SU-DHL-6 (cell line): Measurements from ENCODE around the gene SRSF1.
A peak's percentile ranks its signal among the peaks of the same experiment; 100 is the strongest.

Experiments
- H2AFZ ChIP-seq: fragments of 200-600 bp; sonication (generic); 2 replicates; pipeline ENCODE4 v1.6.1; 2014; ENCODE audit warnings: low read depth, mild to moderate bottlenecking, moderate library complexity, mixed read lengths, antibody characterized with exemption, low read length; ENCODE audit not compliant: severe bottlenecking
- H3F3A ChIP-seq: fragments of 200-600 bp; shearing (Covaris generic); 2 replicates; pipeline ENCODE4 v1.6.0; 2016; ENCODE audit warnings: antibody characterized with exemption, mild to moderate bottlenecking; ENCODE audit not compliant: insufficient read depth
- H3K27ac ChIP-seq: fragments of 200-600 bp; sonication (generic); 2 replicates; pipeline ENCODE4 v1.5.1; 2016; ENCODE audit warnings: low read depth, mild to moderate bottlenecking, low read length, moderate library complexity, mixed read lengths
- H3K27me3 ChIP-seq: fragments of 200-600 bp; sonication (generic), shearing (Covaris generic); 2 replicates; pipeline ENCODE4 v1.6.0; 2014; ENCODE audit warnings: mild to moderate bottlenecking, low read length
- H3K36me3 ChIP-seq: fragments of 200-600 bp; sonication (generic); 2 replicates; pipeline ENCODE4 v1.6.1; 2014; ENCODE audit warnings: mild to moderate bottlenecking, low read length, mixed read lengths
- H3K4me2 ChIP-seq: fragments of 300-600, 200-600 bp; shearing (Covaris generic), sonication (generic); 2 replicates; pipeline ENCODE4 v1.6.0; 2014; ENCODE audit warnings: low read length, low read depth, mild to moderate bottlenecking; ENCODE audit not compliant: poor library complexity, severe bottlenecking
- H3K4me3 ChIP-seq: fragments of 200-600 bp; sonication (generic); 2 replicates; pipeline ENCODE4 v1.5.1; 2014; ENCODE audit warnings: antibody characterized with exemption, low read length, mild to moderate bottlenecking, mixed read lengths; ENCODE audit not compliant: insufficient read depth, poor library complexity, severe bottlenecking
- H3K79me2 ChIP-seq: fragments of 200-600 bp; sonication (generic); 2 replicates; pipeline ENCODE4 v1.6.1; 2014; ENCODE audit warnings: mild to moderate bottlenecking, low read length, moderate library complexity; ENCODE audit not compliant: insufficient read depth
- H3K9ac ChIP-seq: fragments of 200-600 bp; sonication (generic); 2 replicates; pipeline ENCODE4 v1.7.0; 2014; ENCODE audit warnings: mild to moderate bottlenecking, low read length
- H3K9me2 ChIP-seq: fragments of 200-600 bp; sonication (generic); replicated peaks from 2 replicates; pipeline ENCODE4 v1.6.1; 2014; ENCODE audit warnings: low read length; ENCODE audit not compliant: insufficient read depth
- H3K9me3 ChIP-seq: fragments of 200-600 bp; sonication (generic); 2 replicates; pipeline ENCODE4 v1.6.1; 2014; ENCODE audit warnings: low read length, mixed read lengths; ENCODE audit not compliant: insufficient read depth
- H4K20me1 ChIP-seq: fragments of 200-600 bp; sonication (generic); 2 replicates; pipeline ENCODE4 v1.6.1; 2014; ENCODE audit warnings: low read depth, mild to moderate bottlenecking, antibody characterized with exemption, low read length, moderate library complexity, mixed read lengths
- CTCF ChIP-seq: fragments of 200-600 bp; sonication (generic); IDR thresholded peaks from one replicate; pipeline ENCODE4 v1.5.1; 2017; ENCODE audit warnings: antibody characterized with exemption, mild to moderate bottlenecking, low read length, moderate library complexity; ENCODE audit not compliant: insufficient read depth, poor library complexity, severe bottlenecking
- EZH2phosphoT487 ChIP-seq: fragments of 200-600 bp; sonication (generic), shearing (Covaris generic); conservative IDR thresholded peaks from 2 replicates; pipeline ENCODE4 v1.6.1; 2018; ENCODE audit warnings: mild to moderate bottlenecking, antibody characterized with exemption, low read length, moderate library complexity, mixed read lengths

Gene SRSF1

GRCh38 chr17:57999010-57999495, 8.0 kb downstream of the SRSF1 start:
- Histone ChIP-seq H2AFZ (no peak overlapping the region), H3K9me3 (no peaks in the 10 kb centered on the region), H3K36me3 (peaks cover 67% of the 10 kb centered on the region), H3K9me2 (no peaks in the 10 kb centered on the region), H4K20me1 (peaks cover 60% of the 10 kb centered on the region), H3K4me2 (no peak overlapping the region), H3K4me3 (no peak overlapping the region), H3K27me3 (no peaks in the 10 kb centered on the region), H3K9ac (no peak overlapping the region), H3K27ac (no peak overlapping the region), H3K79me2 (peaks cover 17% of the 10 kb centered on the region), H3F3A (peaks cover 98% of the 10 kb centered on the region)
- no peak for TF ChIP-seq EZH2phosphoT487
- TF ChIP-seq CTCF, result no peak

GRCh38 chr17:57997085-57997809, 9.8 kb downstream of the SRSF1 start:
- Histone ChIP-seq H3K4me3 (no peak overlapping the region), H3F3A (peaks cover 94% of the 10 kb centered on the region), H4K20me1 (peaks cover 43% of the 10 kb centered on the region), H3K79me2 (0 out of 2 replicates have a peak, but pooled peaks cover under 1% of the 10 kb centered on the region), H3K9me3 (no peaks in the 10 kb centered on the region), H3K4me2 (no peak overlapping the region), H3K27ac (no peak overlapping the region), H3K9me2 (no peaks in the 10 kb centered on the region), H2AFZ (no peak overlapping the region), H3K36me3 (peaks cover 49% of the 10 kb centered on the region), H3K9ac (no peak overlapping the region), H3K27me3 (no peaks in the 10 kb centered on the region)
- TF ChIP-seq CTCF (no peak), EZH2phosphoT487 (no peak)

- H4K20me1 ChIP-seq, result peaks cover 24% of the 10 kb centered on the region
- H3F3A ChIP-seq, result peaks cover 89% of the 10 kb centered on the region
- no peak overlapping the region for H3K27ac ChIP-seq
- H3K9ac ChIP-seq, result no peak overlapping the region
- no peak overlapping the region for H3K4me2 ChIP-seq
- TF ChIP-seq CTCF, result peak; percentile 46
- TF ChIP-seq EZH2phosphoT487, result no peak
- no peak overlapping the region for H2AFZ ChIP-seq
- no peak overlapping the region for H3K4me3 ChIP-seq
- no peaks in the 10 kb centered on the region for H3K27me3 ChIP-seq
- H3K9me2 ChIP-seq, result no peaks in the 10 kb centered on the region
- H3K9me3 ChIP-seq, result no peaks in the 10 kb centered on the region
- H3K79me2 ChIP-seq, result no peaks in the 10 kb centered on the region
- H3K36me3 ChIP-seq, result peaks cover 30% of the 10 kb centered on the region
Measured at GRCh38 chr17:57995076-57995956, 11.7 kb downstream of the SRSF1 start.
